ENCODE data around the gene DAB2IP. TPM values are rescaled to one million over a fixed set of nuclear protein-coding genes. Genes with fewer than 3 reads are reported as not detected.

The DAB2IP gene
- total RNA-seq, 1 donor from 2014 or later, result 41.7 TPM

GRCh38 chr9:121818841-121819427, 167.5 kb downstream of the DAB2IP start:
- no peaks in the 10 kb centered on the region for H3K9me3 ChIP-seq (ENCODE audit: insufficient read depth, low read depth, low read length)
- H3K27me3 ChIP-seq (ENCODE audit: insufficient read depth, low read length), result peaks cover 4% of the 10 kb centered on the region
- peaks cover 3% of the 10 kb centered on the region for H3K9me3 Mint-ChIP-seq (ENCODE audit: unreplicated experiment)
- H3K4me3 Mint-ChIP-seq (ENCODE audit: unreplicated experiment), result no peak overlapping the region
- TF ChIP-seq CTCF (IDR thresholded peaks at IDR 0.05; ENCODE audit: insufficient read depth, low read depth, low read length) (no peak), EZH2 (IDR thresholded peaks at IDR 0.05; ENCODE audit: insufficient read depth, low read length) (no peak)
- no peaks in the 10 kb centered on the region for H3K79me2 ChIP-seq (ENCODE audit: insufficient read depth, low read length)
- FAIRE-seq (no peak), DNase-seq (ENCODE audit: low read depth) (no peak)
- peak overlapping the region; percentile 62 for H2AFZ ChIP-seq (ENCODE audit: low read depth, low read length)
- no peaks in the 10 kb centered on the region for H3K36me3 ChIP-seq (ENCODE audit: insufficient read depth, low read length)
- peaks cover 5% of the 10 kb centered on the region for H3K36me3 Mint-ChIP-seq (ENCODE audit: low read depth, unreplicated experiment)
- no peak overlapping the region for H3K4me3 ChIP-seq (ENCODE audit: insufficient read depth, low read depth, low read length)
- no peaks in the 10 kb centered on the region for H3K4me1 Mint-ChIP-seq (ENCODE audit: low read depth, unreplicated experiment)
- peak overlapping the region; percentile 86 for H3K4me2 ChIP-seq (ENCODE audit: low read length)
- no peaks in the 10 kb centered on the region for H4K20me1 ChIP-seq (ENCODE audit: insufficient read depth, low read length)
- H3K27me3 Mint-ChIP-seq (ENCODE audit: low read depth, unreplicated experiment), result peaks cover 65% of the 10 kb centered on the region
- no peak overlapping the region for H3K27ac ChIP-seq (ENCODE audit: low read depth, low read length)
- H3K27ac Mint-ChIP-seq (ENCODE audit: unreplicated experiment), result no peak overlapping the region
- peak overlapping the region; percentile 31 for H3K9ac ChIP-seq (ENCODE audit: low read length)
- H3K4me1 ChIP-seq (ENCODE audit: insufficient read depth, low read length), result peaks cover 7% of the 10 kb centered on the region

- Histone ChIP-seq H3K79me2 (ENCODE audit: insufficient read depth, low read length) (no peaks in the 10 kb centered on the region), H4K20me1 (ENCODE audit: insufficient read depth, low read length) (no peaks in the 10 kb centered on the region), H3K4me1 (ENCODE audit: insufficient read depth, low read length) (peaks cover 7% of the 10 kb centered on the region), H3K4me3 (ENCODE audit: insufficient read depth, low read depth, low read length) (peak overlapping the region; percentile 37), H3K27me3 (ENCODE audit: insufficient read depth, low read length) (peaks cover 4% of the 10 kb centered on the region), H3K9me3 (ENCODE audit: insufficient read depth, low read depth, low read length) (no peaks in the 10 kb centered on the region), H3K9ac (ENCODE audit: low read length) (peak overlapping the region; percentile 31), H3K4me2 (ENCODE audit: low read length) (peak overlapping the region; percentile 86), H2AFZ (ENCODE audit: low read depth, low read length) (peak overlapping the region; percentile 62), H3K27ac (ENCODE audit: low read depth, low read length) (no peak overlapping the region), H3K36me3 (ENCODE audit: insufficient read depth, low read length) (no peaks in the 10 kb centered on the region)
- Mint-ChIP-seq H3K4me3 (ENCODE audit: unreplicated experiment) (no peak overlapping the region), H3K27ac (ENCODE audit: unreplicated experiment) (no peak overlapping the region), H3K27me3 (ENCODE audit: low read depth, unreplicated experiment) (peaks cover 62% of the 10 kb centered on the region), H3K9me3 (ENCODE audit: unreplicated experiment) (peaks cover 3% of the 10 kb centered on the region), H3K4me1 (ENCODE audit: low read depth, unreplicated experiment) (no peaks in the 10 kb centered on the region), H3K36me3 (ENCODE audit: low read depth, unreplicated experiment) (peaks cover 5% of the 10 kb centered on the region)
- TF ChIP-seq EZH2 (IDR thresholded peaks at IDR 0.05; ENCODE audit: insufficient read depth, low read length) (no peak), CTCF (IDR thresholded peaks at IDR 0.05; ENCODE audit: insufficient read depth, low read depth, low read length) (no peak)
- DNase-seq (ENCODE audit: low read depth), result peak; percentile 39
- FAIRE-seq, result no peak
Measured at GRCh38 chr9:121819428-121820231, 168.2 kb downstream of the DAB2IP start.
